Measurements from ENCODE around the gene TOX3.
A peak's percentile ranks its signal among the peaks of the same experiment; 100 is the strongest.

TOX3 gene

DNA sequence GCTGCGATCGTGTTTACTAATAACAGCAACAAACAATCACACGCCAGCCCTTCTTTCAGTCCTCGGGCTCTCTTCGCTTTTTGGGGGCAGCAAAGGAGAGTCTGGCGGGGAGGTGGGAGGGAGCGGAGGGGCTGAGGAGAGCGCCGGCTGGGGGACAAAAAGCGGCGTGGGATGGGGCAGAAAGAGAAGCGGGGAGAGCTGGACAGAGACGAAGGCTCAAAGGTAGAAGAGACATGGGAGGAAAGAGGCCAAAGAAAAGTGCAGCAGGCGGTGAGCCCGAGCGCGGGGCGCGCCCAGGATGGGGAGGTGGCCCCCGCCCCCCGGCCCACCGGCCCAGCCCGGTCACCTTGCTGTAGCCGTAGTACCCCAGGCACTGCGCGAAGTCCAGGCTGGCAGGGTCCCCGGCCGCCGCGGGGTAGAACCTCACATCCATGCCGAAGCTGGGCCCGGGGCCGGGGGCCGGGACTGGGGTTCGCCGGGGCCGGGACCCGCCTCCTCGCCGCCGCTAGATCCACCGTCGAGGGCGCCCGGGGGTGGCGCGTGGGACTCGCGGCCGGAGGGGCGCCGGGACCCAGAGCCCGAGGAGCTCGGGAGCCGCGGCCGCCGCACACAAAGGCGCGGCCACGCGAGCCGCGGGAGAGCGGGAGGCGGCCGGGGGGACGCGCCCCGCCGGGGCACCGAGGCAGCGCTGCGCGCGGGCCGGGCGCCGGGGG, 496 bp downstream of the TOX3 start:
- peak overlapping the region; percentile 85 for H3K4me3 ChIP-seq (ENCODE audit: low read length)
- peaks cover 44% of the 10 kb centered on the region for H3K27me3 ChIP-seq (ENCODE audit: control insufficient read depth, insufficient read depth, low read length)
- no peaks in the 10 kb centered on the region for H3K36me3 ChIP-seq (ENCODE audit: control insufficient read depth, low read depth, low read length)
- H3K4me1 ChIP-seq (ENCODE audit: control insufficient read depth, low read depth, low read length), result peaks cover 49% of the 10 kb centered on the region
- no peak overlapping the region for H3K27ac ChIP-seq (ENCODE audit: low read length)
- peak overlapping the region; percentile 73 for H3K9ac ChIP-seq (ENCODE audit: low read length)
- no peaks in the 10 kb centered on the region for H3K9me3 ChIP-seq (ENCODE audit: control insufficient read depth, low read depth, low read length)

DNA sequence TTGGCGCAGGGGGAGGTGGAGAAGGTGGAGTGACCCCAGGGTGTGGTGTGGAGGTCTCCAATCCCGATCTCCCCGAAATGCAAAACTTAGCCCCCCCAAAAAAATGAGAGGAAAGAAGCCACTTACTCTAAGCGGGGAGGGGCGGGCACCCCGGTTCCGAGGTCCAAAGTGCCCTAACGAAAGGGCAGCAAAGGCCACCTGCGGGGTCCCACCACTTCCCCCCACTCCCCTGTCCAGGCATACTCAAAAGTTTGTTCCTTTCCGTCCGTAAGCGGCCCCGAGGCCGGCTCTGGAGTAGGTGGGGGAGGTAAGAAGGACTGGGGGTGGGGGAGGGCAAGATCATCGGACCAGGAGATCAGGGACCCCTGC, 1.1 kb downstream of the TOX3 start:
- Histone ChIP-seq H3K27me3 (ENCODE audit: control insufficient read depth, insufficient read depth, low read length) (peaks cover 41% of the 10 kb centered on the region), H3K4me1 (ENCODE audit: control insufficient read depth, low read depth, low read length) (peaks cover 49% of the 10 kb centered on the region), H3K9ac (ENCODE audit: low read length) (peak overlapping the region; percentile 73), H3K36me3 (ENCODE audit: control insufficient read depth, low read depth, low read length) (no peaks in the 10 kb centered on the region), H3K9me3 (ENCODE audit: control insufficient read depth, low read depth, low read length) (no peaks in the 10 kb centered on the region), H3K4me3 (ENCODE audit: low read length) (peak overlapping the region; percentile 85), H3K27ac (ENCODE audit: low read length) (no peak overlapping the region)

DNA sequence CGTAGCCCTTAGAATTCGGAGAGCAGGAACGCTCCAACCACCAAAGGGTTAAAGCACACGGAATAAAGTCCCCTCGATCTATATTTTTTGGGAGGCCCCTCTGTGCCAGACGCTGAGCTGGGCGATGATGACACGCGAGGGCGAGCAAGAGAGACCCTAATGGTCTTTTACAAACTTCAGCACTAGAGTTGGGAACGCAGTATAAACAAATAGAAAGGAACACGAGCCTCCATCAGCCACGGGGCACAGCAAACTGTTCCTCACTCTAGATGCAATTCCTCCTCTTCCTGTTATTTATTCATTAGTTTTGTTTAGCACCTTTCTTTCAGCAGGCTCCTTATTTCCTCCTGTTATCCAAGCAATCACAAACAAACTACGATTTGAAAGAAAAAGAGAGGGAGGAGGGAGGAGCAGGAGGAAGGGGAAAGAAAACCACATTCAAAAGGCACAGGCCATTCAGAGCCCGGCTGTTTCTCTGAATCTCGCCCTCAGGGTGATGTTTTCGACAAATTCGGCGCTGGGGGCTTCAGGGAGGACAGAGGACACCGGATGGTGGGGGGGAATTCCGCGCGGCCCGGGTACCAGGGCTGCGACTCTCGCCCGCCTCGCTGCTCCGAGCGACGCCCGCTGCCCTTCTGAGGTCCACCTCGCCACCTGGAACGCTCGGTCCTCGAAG, 1.6 kb downstream of the TOX3 start:
- no peak overlapping the region for H3K27ac ChIP-seq (ENCODE audit: low read length)
- peak overlapping the region; percentile 85 for H3K4me3 ChIP-seq (ENCODE audit: low read length)
- H3K9ac ChIP-seq (ENCODE audit: low read length), result peak overlapping the region; percentile 73
- H3K27me3 ChIP-seq (ENCODE audit: control insufficient read depth, insufficient read depth, low read length), result peaks cover 35% of the 10 kb centered on the region
- peaks cover 49% of the 10 kb centered on the region for H3K4me1 ChIP-seq (ENCODE audit: control insufficient read depth, low read depth, low read length)
- no peaks in the 10 kb centered on the region for H3K36me3 ChIP-seq (ENCODE audit: control insufficient read depth, low read depth, low read length)
- no peaks in the 10 kb centered on the region for H3K9me3 ChIP-seq (ENCODE audit: control insufficient read depth, low read depth, low read length)

DNA sequence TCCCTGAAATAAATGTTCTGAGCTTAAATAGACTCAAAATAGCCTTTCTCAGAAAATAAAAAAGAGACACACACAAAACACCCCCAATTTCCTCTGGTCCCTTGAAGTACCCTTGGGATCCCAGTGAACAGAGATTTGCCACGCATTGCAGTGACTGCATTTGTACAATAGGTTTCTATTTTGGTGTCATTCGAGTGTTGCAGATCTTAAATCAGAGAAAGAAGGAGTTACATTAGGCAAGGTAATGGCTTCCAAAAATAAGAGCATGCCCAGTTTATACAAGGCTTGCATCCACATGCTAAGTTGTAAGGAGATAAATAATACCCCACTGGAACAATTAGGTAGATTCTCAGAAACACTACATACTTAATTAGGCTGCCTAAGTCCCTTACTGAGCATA, 2.2 kb downstream of the TOX3 start:
- Histone ChIP-seq H3K27ac (ENCODE audit: low read length) (no peak overlapping the region), H3K4me3 (ENCODE audit: low read length) (peak overlapping the region; percentile 85), H3K4me1 (ENCODE audit: control insufficient read depth, low read depth, low read length) (peaks cover 46% of the 10 kb centered on the region), H3K36me3 (ENCODE audit: control insufficient read depth, low read depth, low read length) (no peaks in the 10 kb centered on the region), H3K27me3 (ENCODE audit: control insufficient read depth, insufficient read depth, low read length) (peaks cover 29% of the 10 kb centered on the region), H3K9ac (ENCODE audit: low read length) (peak overlapping the region; percentile 73), H3K9me3 (ENCODE audit: control insufficient read depth, low read depth, low read length) (no peaks in the 10 kb centered on the region)

DNA sequence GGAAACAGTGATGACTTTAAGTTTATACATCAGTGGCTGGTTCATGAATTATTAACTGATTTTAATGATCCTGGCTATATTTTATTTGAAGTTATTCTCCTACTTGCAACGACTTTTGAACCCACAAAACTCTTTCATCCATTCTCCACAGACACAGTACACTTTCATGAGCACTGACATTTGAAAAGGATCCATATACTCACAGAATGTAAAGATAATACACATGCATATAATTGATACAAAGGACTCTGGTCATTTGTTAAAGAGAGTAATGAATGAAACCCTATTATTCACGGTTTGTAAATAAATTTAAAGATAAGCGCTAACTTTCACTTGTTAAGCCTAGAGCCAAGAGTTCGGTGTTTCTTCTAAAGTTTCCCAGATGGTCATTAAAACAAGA, 3.3 kb downstream of the TOX3 start:
- Histone ChIP-seq H3K4me3 (ENCODE audit: low read length) (no peak overlapping the region), H3K27ac (ENCODE audit: low read length) (no peak overlapping the region), H3K9ac (ENCODE audit: low read length) (no peak overlapping the region), H3K27me3 (ENCODE audit: control insufficient read depth, insufficient read depth, low read length) (peaks cover 24% of the 10 kb centered on the region), H3K9me3 (ENCODE audit: control insufficient read depth, low read depth, low read length) (no peaks in the 10 kb centered on the region), H3K36me3 (ENCODE audit: control insufficient read depth, low read depth, low read length) (peaks cover 3% of the 10 kb centered on the region), H3K4me1 (ENCODE audit: control insufficient read depth, low read depth, low read length) (peaks cover 35% of the 10 kb centered on the region)

DNA sequence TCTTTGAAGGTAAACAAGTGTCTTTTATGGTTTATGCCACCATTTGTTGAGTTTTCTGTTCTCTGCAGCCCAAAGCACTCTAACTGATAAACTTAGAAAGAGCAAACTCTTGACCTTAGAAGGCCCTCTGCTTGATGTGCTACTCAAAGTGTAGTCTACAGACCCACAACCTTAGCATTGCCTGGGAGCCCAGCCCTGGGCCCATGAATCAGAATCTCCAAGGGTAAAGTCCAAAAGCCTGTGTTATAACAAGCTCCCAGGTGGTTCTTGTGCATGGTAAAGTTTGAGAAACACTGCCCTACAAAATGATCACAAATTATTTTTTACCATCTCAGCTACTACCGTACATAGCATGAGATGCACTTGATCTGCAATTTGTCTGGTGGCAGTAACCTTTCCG, 6.0 kb downstream of the TOX3 start:
- no peak overlapping the region for H3K27ac ChIP-seq (ENCODE audit: low read length)
- H3K4me3 ChIP-seq (ENCODE audit: low read length), result no peak overlapping the region
- H3K36me3 ChIP-seq (ENCODE audit: control insufficient read depth, low read depth, low read length), result peaks cover 3% of the 10 kb centered on the region
- H3K9ac ChIP-seq (ENCODE audit: low read length), result no peak overlapping the region
- H3K27me3 ChIP-seq (ENCODE audit: control insufficient read depth, insufficient read depth, low read length), result peaks cover 10% of the 10 kb centered on the region
- no peaks in the 10 kb centered on the region for H3K9me3 ChIP-seq (ENCODE audit: control insufficient read depth, low read depth, low read length)
- peaks cover 23% of the 10 kb centered on the region for H3K4me1 ChIP-seq (ENCODE audit: control insufficient read depth, low read depth, low read length)

DNA sequence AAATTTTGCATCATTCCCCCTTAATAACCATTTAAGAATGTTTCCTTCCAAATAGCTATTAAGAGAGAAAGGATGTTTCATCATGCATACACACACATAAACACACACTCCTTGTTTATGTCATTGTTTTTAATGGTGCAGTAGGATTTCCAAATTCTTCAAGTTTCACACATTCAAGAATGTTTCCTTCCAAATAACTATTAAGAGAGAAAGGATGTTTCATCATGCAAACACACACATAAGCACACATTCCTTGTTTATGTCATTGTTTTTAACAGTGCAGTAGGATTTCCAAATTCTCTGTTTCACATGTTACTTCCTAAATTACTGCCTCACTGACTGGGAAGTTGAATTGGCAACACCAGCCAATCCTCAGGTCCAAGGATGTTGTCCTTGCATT, 7.8 kb downstream of the TOX3 start:
- Histone ChIP-seq H3K27ac (ENCODE audit: low read length) (no peak overlapping the region), H3K4me3 (ENCODE audit: low read length) (no peak overlapping the region), H3K9ac (ENCODE audit: low read length) (no peak overlapping the region), H3K36me3 (ENCODE audit: control insufficient read depth, low read depth, low read length) (peaks cover 3% of the 10 kb centered on the region), H3K4me1 (ENCODE audit: control insufficient read depth, low read depth, low read length) (peaks cover 16% of the 10 kb centered on the region), H3K9me3 (ENCODE audit: control insufficient read depth, low read depth, low read length) (no peaks in the 10 kb centered on the region), H3K27me3 (ENCODE audit: control insufficient read depth, insufficient read depth, low read length) (peaks cover 5% of the 10 kb centered on the region)

DNA sequence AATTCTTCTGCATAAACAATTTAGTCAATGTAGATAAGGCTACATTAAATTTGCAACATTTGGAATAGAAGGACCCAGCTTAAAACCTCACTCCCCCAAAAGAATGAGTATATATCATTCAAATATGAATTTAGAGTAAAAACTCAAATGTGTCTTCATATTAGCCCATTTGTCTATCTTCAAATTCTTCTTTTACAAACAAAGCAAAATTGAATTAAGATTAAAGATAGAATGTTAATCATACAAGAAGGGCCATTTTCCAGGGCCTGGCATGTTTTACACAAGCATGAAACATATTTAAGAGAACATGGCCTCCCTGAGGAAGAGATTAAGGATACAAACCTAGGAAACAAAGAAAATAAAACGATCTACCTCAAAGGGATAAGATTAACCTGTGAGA, 8.4 kb downstream of the TOX3 start:
- peaks cover 10% of the 10 kb centered on the region for H3K4me1 ChIP-seq (ENCODE audit: control insufficient read depth, low read depth, low read length)
- no peaks in the 10 kb centered on the region for H3K27me3 ChIP-seq (ENCODE audit: control insufficient read depth, insufficient read depth, low read length)
- H3K9me3 ChIP-seq (ENCODE audit: control insufficient read depth, low read depth, low read length), result no peaks in the 10 kb centered on the region
- H3K4me3 ChIP-seq (ENCODE audit: low read length), result no peak overlapping the region
- H3K9ac ChIP-seq (ENCODE audit: low read length), result no peak overlapping the region
- H3K36me3 ChIP-seq (ENCODE audit: control insufficient read depth, low read depth, low read length), result peaks cover 3% of the 10 kb centered on the region
- H3K27ac ChIP-seq (ENCODE audit: low read length), result no peak overlapping the region

DNA sequence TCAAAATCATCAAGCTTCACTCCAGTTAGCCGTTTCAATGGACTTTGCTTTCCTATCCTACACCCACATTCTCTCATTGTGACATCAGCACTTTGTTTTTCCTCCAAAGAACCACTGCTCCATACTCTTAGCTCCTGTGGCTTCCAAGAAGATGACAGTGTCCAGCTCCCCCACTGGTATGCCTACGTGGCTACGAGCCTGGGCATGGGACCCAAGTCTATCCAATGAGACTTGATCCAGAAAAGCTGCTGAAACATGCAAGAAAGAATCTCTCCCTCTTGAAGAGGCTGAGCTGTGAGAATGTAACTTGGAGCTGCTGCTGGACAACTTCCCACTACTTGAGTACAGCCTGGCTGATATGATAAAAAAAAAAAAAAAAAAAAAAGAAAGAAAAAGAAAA, 9.4 kb downstream of the TOX3 start:
- Histone ChIP-seq H3K27me3 (ENCODE audit: control insufficient read depth, insufficient read depth, low read length) (no peaks in the 10 kb centered on the region), H3K9me3 (ENCODE audit: control insufficient read depth, low read depth, low read length) (no peaks in the 10 kb centered on the region), H3K36me3 (ENCODE audit: control insufficient read depth, low read depth, low read length) (peaks cover 3% of the 10 kb centered on the region)

DNA sequence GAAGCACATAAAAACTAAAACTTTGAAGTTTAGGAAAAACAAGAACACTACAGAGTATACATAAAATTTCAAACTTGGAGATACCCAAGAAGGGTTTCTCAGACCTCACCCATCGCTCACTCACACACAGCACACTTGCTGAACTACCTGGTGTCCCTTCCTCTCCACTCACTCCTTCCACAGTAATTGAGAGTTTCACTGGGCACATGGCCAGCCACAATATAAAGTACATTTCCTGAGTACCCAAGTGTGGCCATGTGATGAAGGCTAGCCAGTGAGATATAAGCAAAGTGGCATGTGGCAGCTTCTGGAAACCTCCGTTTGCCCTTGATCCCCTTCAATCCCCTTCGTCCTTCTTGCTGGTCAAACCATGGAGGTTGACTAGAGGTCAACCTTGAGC, 11.9 kb downstream of the TOX3 start:
- Histone ChIP-seq H3K9me3 (ENCODE audit: control insufficient read depth, low read depth, low read length) (no peaks in the 10 kb centered on the region), H3K27ac (ENCODE audit: low read length) (no peak overlapping the region), H3K4me1 (ENCODE audit: control insufficient read depth, low read depth, low read length) (no peaks in the 10 kb centered on the region), H3K27me3 (ENCODE audit: control insufficient read depth, insufficient read depth, low read length) (no peaks in the 10 kb centered on the region), H3K36me3 (ENCODE audit: control insufficient read depth, low read depth, low read length) (peaks cover 3% of the 10 kb centered on the region), H3K4me3 (ENCODE audit: low read length) (no peak overlapping the region), H3K9ac (ENCODE audit: low read length) (no peak overlapping the region)

More for the DNA sequence above, 9.4 kb downstream of the TOX3 start:
- Histone ChIP-seq H3K9ac (ENCODE audit: low read length) (no peak overlapping the region), H3K27ac (ENCODE audit: low read length) (no peak overlapping the region), H3K4me1 (ENCODE audit: control insufficient read depth, low read depth, low read length) (peaks cover 2% of the 10 kb centered on the region), H3K4me3 (ENCODE audit: low read length) (no peak overlapping the region)

DNA sequence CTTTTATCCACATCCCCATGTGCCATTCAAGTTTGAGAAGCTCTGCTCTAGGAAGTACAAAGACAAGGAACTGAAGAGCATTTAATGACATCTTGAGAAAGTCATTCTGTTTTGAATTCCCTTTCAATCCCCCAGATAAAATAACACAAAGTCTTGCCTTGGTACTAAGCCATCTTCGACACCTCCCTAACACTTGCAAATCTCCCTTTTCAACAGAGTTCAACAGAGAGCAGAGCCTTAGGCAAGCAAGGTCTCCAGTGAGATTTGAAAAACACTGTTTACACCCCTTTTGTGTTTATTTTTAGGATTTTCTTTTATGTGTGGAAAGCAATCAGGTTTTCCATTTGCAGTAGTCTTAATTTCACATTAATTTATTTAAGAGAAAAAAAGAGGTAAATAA, 13.6 kb downstream of the TOX3 start:
- Histone ChIP-seq H3K4me1 (ENCODE audit: control insufficient read depth, low read depth, low read length) (peaks cover 10% of the 10 kb centered on the region), H3K9me3 (ENCODE audit: control insufficient read depth, low read depth, low read length) (no peaks in the 10 kb centered on the region), H3K27me3 (ENCODE audit: control insufficient read depth, insufficient read depth, low read length) (no peaks in the 10 kb centered on the region), H3K36me3 (ENCODE audit: control insufficient read depth, low read depth, low read length) (no peaks in the 10 kb centered on the region), H3K9ac (ENCODE audit: low read length) (no peak overlapping the region), H3K27ac (ENCODE audit: low read length) (no peak overlapping the region), H3K4me3 (ENCODE audit: low read length) (no peak overlapping the region)

DNA sequence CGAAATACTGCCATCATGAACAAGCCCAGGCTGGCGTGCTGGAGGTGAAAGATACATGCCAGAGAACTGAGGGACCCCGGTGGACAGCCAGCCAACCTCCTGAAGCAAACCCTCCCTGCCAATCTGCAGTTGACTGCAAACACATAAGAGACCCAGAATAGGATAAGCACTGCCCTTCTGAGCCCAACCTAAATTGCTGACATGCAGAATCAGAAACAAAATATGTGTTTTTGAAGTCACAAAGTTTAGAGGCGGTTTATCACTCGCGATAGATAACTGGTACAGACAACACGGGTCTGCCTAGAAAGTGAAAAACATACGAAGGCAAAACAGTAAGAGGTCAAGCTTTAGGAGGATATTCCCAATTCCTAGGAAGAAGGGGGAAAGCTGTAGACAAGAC, 14.6 kb downstream of the TOX3 start:
- Histone ChIP-seq H3K9me3 (ENCODE audit: control insufficient read depth, low read depth, low read length) (no peaks in the 10 kb centered on the region), H3K4me1 (ENCODE audit: control insufficient read depth, low read depth, low read length) (peaks cover 18% of the 10 kb centered on the region), H3K36me3 (ENCODE audit: control insufficient read depth, low read depth, low read length) (no peaks in the 10 kb centered on the region), H3K4me3 (ENCODE audit: low read length) (no peak overlapping the region), H3K27me3 (ENCODE audit: control insufficient read depth, insufficient read depth, low read length) (no peaks in the 10 kb centered on the region), H3K27ac (ENCODE audit: low read length) (no peak overlapping the region), H3K9ac (ENCODE audit: low read length) (no peak overlapping the region)
